SU-DHL-6 (cell line): ENCODE measurements around the gene SLAMF7.

ENCODE experiments used
- H2AFZ ChIP-seq: fragments of 200-600 bp; sonication (generic); 2 replicates; pipeline ENCODE4 v1.6.1; 2014; ENCODE audit warnings: low read depth, mild to moderate bottlenecking, moderate library complexity, mixed read lengths, antibody characterized with exemption, low read length; ENCODE audit not compliant: severe bottlenecking
- H3F3A ChIP-seq: fragments of 200-600 bp; shearing (Covaris generic); 2 replicates; pipeline ENCODE4 v1.6.0; 2016; ENCODE audit warnings: antibody characterized with exemption, mild to moderate bottlenecking; ENCODE audit not compliant: insufficient read depth
- H3K27ac ChIP-seq: fragments of 200-600 bp; sonication (generic); 2 replicates; pipeline ENCODE4 v1.5.1; 2016; ENCODE audit warnings: low read depth, mild to moderate bottlenecking, low read length, moderate library complexity, mixed read lengths
- H3K27me3 ChIP-seq: fragments of 200-600 bp; sonication (generic), shearing (Covaris generic); 2 replicates; pipeline ENCODE4 v1.6.0; 2014; ENCODE audit warnings: mild to moderate bottlenecking, low read length
- H3K36me3 ChIP-seq: fragments of 200-600 bp; sonication (generic); 2 replicates; pipeline ENCODE4 v1.6.1; 2014; ENCODE audit warnings: mild to moderate bottlenecking, low read length, mixed read lengths
- H3K4me2 ChIP-seq: fragments of 300-600, 200-600 bp; shearing (Covaris generic), sonication (generic); 2 replicates; pipeline ENCODE4 v1.6.0; 2014; ENCODE audit warnings: low read length, low read depth, mild to moderate bottlenecking; ENCODE audit not compliant: poor library complexity, severe bottlenecking
- H3K4me3 ChIP-seq: fragments of 200-600 bp; sonication (generic); 2 replicates; pipeline ENCODE4 v1.5.1; 2014; ENCODE audit warnings: antibody characterized with exemption, low read length, mild to moderate bottlenecking, mixed read lengths; ENCODE audit not compliant: insufficient read depth, poor library complexity, severe bottlenecking
- H3K79me2 ChIP-seq: fragments of 200-600 bp; sonication (generic); 2 replicates; pipeline ENCODE4 v1.6.1; 2014; ENCODE audit warnings: mild to moderate bottlenecking, low read length, moderate library complexity; ENCODE audit not compliant: insufficient read depth
- H3K9ac ChIP-seq: fragments of 200-600 bp; sonication (generic); 2 replicates; pipeline ENCODE4 v1.7.0; 2014; ENCODE audit warnings: mild to moderate bottlenecking, low read length
- H3K9me2 ChIP-seq: fragments of 200-600 bp; sonication (generic); replicated peaks from 2 replicates; pipeline ENCODE4 v1.6.1; 2014; ENCODE audit warnings: low read length; ENCODE audit not compliant: insufficient read depth
- H3K9me3 ChIP-seq: fragments of 200-600 bp; sonication (generic); 2 replicates; pipeline ENCODE4 v1.6.1; 2014; ENCODE audit warnings: low read length, mixed read lengths; ENCODE audit not compliant: insufficient read depth
- H4K20me1 ChIP-seq: fragments of 200-600 bp; sonication (generic); 2 replicates; pipeline ENCODE4 v1.6.1; 2014; ENCODE audit warnings: low read depth, mild to moderate bottlenecking, antibody characterized with exemption, low read length, moderate library complexity, mixed read lengths
- EZH2phosphoT487 ChIP-seq: fragments of 200-600 bp; sonication (generic), shearing (Covaris generic); conservative IDR thresholded peaks from 2 replicates; pipeline ENCODE4 v1.6.1; 2018; ENCODE audit warnings: mild to moderate bottlenecking, antibody characterized with exemption, low read length, moderate library complexity, mixed read lengths
- TF ChIP-seq, protein P1 (sequence below): fragments of 200-600 bp; sonication (generic); IDR thresholded peaks from one replicate; pipeline ENCODE4 v1.5.1; 2017; ENCODE audit warnings: antibody characterized with exemption, mild to moderate bottlenecking, low read length, moderate library complexity; ENCODE audit not compliant: insufficient read depth, poor library complexity, severe bottlenecking

Gene SLAMF7

GRCh38 chr1:160750608-160751007, 11.6 kb downstream of the SLAMF7 start:
- Histone ChIP-seq H3K27ac (no peak overlapping the region), H3K36me3 (no peaks in the 10 kb centered on the region), H4K20me1 (no peaks in the 10 kb centered on the region), H3K9me2 (no peaks in the 10 kb centered on the region), H3K9ac (no peak overlapping the region), H3K27me3 (no peaks in the 10 kb centered on the region), H2AFZ (no peak overlapping the region), H3K4me3 (no peak overlapping the region), H3K79me2 (no peaks in the 10 kb centered on the region), H3K9me3 (no peaks in the 10 kb centered on the region), H3F3A (no peaks in the 10 kb centered on the region), H3K4me2 (no peak overlapping the region)
- TF ChIP-seq EZH2phosphoT487 = no peak
- TF ChIP-seq, protein P1, sequence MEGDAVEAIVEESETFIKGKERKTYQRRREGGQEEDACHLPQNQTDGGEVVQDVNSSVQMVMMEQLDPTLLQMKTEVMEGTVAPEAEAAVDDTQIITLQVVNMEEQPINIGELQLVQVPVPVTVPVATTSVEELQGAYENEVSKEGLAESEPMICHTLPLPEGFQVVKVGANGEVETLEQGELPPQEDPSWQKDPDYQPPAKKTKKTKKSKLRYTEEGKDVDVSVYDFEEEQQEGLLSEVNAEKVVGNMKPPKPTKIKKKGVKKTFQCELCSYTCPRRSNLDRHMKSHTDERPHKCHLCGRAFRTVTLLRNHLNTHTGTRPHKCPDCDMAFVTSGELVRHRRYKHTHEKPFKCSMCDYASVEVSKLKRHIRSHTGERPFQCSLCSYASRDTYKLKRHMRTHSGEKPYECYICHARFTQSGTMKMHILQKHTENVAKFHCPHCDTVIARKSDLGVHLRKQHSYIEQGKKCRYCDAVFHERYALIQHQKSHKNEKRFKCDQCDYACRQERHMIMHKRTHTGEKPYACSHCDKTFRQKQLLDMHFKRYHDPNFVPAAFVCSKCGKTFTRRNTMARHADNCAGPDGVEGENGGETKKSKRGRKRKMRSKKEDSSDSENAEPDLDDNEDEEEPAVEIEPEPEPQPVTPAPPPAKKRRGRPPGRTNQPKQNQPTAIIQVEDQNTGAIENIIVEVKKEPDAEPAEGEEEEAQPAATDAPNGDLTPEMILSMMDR = no peak

DNA sequence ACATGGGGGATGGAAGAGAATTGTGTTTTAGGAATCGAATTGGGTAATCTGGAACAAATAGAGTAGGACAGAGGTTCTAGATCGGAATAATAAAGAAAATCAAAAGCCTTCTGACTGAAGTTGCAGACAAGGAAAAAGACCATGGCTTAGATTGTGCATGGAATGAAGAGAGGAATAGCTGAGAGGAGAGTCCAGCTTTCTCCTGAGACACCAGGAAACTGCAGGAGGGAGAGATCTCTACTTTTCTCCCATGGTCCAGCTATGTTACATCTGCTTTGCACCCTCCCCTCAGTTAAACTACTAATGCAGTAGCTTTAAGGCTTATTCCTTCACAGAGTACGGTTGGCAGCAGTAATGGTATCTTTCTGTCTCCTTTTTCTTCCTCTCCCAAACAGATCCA, 13.4 kb downstream of the SLAMF7 start:
- no peaks in the 10 kb centered on the region for H3F3A ChIP-seq
- no peaks in the 10 kb centered on the region for H3K79me2 ChIP-seq
- H3K36me3 ChIP-seq = no peaks in the 10 kb centered on the region
- no peaks in the 10 kb centered on the region for H3K9me2 ChIP-seq
- H4K20me1 ChIP-seq = no peaks in the 10 kb centered on the region
- H3K9me3 ChIP-seq = no peaks in the 10 kb centered on the region
- no peak overlapping the region for H3K4me3 ChIP-seq
- no peaks in the 10 kb centered on the region for H3K27me3 ChIP-seq
- no peak overlapping the region for H3K9ac ChIP-seq
- H2AFZ ChIP-seq = no peak overlapping the region
- TF ChIP-seq EZH2phosphoT487 = no peak
- TF ChIP-seq, protein P1 = no peak
- H3K4me2 ChIP-seq = no peak overlapping the region
- no peak overlapping the region for H3K27ac ChIP-seq

GRCh38 chr1:160752924-160753323, 13.9 kb downstream of the SLAMF7 start:
- Histone ChIP-seq H3K9ac (no peak overlapping the region), H3K4me2 (no peak overlapping the region), H3K9me2 (no peaks in the 10 kb centered on the region), H3K9me3 (no peaks in the 10 kb centered on the region), H4K20me1 (no peaks in the 10 kb centered on the region), H3F3A (no peaks in the 10 kb centered on the region), H3K27ac (no peak overlapping the region), H3K27me3 (no peaks in the 10 kb centered on the region), H3K36me3 (no peaks in the 10 kb centered on the region), H3K4me3 (no peak overlapping the region), H2AFZ (no peak overlapping the region), H3K79me2 (no peaks in the 10 kb centered on the region)
- TF ChIP-seq, protein P1 = no peak
- TF ChIP-seq EZH2phosphoT487 = no peak

GRCh38 chr1:160753594-160753993, 14.5 kb downstream of the SLAMF7 start:
- TF ChIP-seq, protein P1 = no peak
- no peaks in the 10 kb centered on the region for H3K9me3 ChIP-seq
- no peaks in the 10 kb centered on the region for H3K9me2 ChIP-seq
- H4K20me1 ChIP-seq = no peaks in the 10 kb centered on the region
- no peaks in the 10 kb centered on the region for H3F3A ChIP-seq
- H3K79me2 ChIP-seq = no peaks in the 10 kb centered on the region
- H3K27me3 ChIP-seq = no peaks in the 10 kb centered on the region
- no peak overlapping the region for H2AFZ ChIP-seq
- no peaks in the 10 kb centered on the region for H3K36me3 ChIP-seq
- H3K4me2 ChIP-seq = no peak overlapping the region
- H3K4me3 ChIP-seq = no peak overlapping the region
- H3K27ac ChIP-seq = no peak overlapping the region
- no peak overlapping the region for H3K9ac ChIP-seq
